Measurements from ENCODE around the gene REL. TPM values are rescaled to one million over a fixed set of nuclear protein-coding genes. Genes with fewer than 3 reads are reported as not detected.

Gene REL
- total and polyA plus RNA-seq, 9 of the 15 experiments (the other 6 are each of a cell fraction or from before 2014, with no cell fraction given): 0.63 to 8.6 (median 6.3) TPM

DNA sequence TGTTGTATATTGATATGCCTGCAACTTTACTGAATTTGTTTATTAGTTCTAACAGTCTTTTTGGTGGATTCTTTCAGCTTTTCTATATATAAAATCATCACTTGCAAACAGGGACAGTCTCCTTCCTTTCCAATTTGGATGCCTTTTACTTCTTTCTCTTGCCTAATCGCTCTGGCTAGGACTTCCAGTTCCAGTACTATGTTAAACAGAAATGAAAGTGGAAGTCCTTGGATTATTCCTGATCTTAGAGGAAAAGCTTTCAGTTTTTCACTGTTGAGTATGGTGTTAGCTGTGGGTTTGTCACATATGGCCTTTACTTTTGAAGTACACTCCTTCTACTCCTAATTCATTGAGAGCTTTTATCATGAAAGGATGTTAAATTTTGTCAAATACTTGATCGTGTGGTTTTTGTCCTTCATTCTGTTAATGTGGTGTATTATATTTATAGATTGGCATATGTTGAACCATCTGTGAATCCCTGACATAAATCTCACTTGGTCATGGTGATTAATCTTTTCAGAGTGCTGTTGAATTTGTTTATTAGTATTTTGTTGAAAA, 52.9 kb downstream of the REL start:
- intact Hi-C loops (cut with micrococcal nuclease) (no loop called here), in situ Hi-C loops (cut with MboI) (no loop called here)
- Histone ChIP-seq H3K9me1 (ENCODE audit: control insufficient read depth, insufficient read depth, low read length) (no peaks in the 10 kb centered on the region), H3K27ac (ENCODE audit: extremely low read depth, low read depth, low read length) (no peak overlapping the region), H3K36me3 (ENCODE audit: control insufficient read depth, insufficient read depth, low read length) (no peaks in the 10 kb centered on the region; the same call in 2 of the 3 replicates), H4K20me1 (replicated peaks; ENCODE audit: control insufficient read depth, insufficient read depth, low read length) (no peaks in the 10 kb centered on the region), H3K9ac (ENCODE audit: insufficient read depth in 1 of 2, low read depth in 2 of 2, low read length in 2 of 2) (no peak overlapping the region), H2AFZ (ENCODE audit: low read depth, low read length) (no peak overlapping the region), H3K4me2 (ENCODE audit: insufficient read depth, low read length) (no peak overlapping the region), H3K9me3 (replicated peaks; ENCODE audit: control insufficient read depth, insufficient read depth, low read depth, low read length) (no peaks in the 10 kb centered on the region), H3K79me2 (ENCODE audit: control insufficient read depth, insufficient read depth, low read length) (no peaks in the 10 kb centered on the region), H3K4me3 (no peak overlapping the region), H3K4me1 (replicated peaks in 1 of 2; ENCODE audit: control insufficient read depth in 2 of 2, insufficient read depth in 2 of 2, low read length in 2 of 2) (no peaks in the 10 kb centered on the region), H3K27me3 (ENCODE audit: control insufficient read depth in 2 of 2, insufficient read depth in 2 of 2, low read length in 2 of 2) (no peaks in the 10 kb centered on the region)
- CTCF ChIA-PET (ENCODE audit: low intra/inter-chr PET ratio): no interaction called here
- POLR2A ChIA-PET: no interaction called here
- FAIRE-seq (no peak), DNase-seq (ENCODE audit: extremely low read depth in 1 of 4, low spot score in 3 of 4) (no peak), ATAC-seq (no peak)
- WGBS (ENCODE audit: insufficient coverage, low coverage, missing lambda C conversion rate): 62% methylated on average over 2 of the region's 2 CpGs
- BruUV-seq (replicated peaks): no TSS peak
- no peak for TF ChIP-seq CBFA2T2 (conservative IDR thresholded peaks at IDR 0.05)
- TF ChIP-seq, protein P1, sequence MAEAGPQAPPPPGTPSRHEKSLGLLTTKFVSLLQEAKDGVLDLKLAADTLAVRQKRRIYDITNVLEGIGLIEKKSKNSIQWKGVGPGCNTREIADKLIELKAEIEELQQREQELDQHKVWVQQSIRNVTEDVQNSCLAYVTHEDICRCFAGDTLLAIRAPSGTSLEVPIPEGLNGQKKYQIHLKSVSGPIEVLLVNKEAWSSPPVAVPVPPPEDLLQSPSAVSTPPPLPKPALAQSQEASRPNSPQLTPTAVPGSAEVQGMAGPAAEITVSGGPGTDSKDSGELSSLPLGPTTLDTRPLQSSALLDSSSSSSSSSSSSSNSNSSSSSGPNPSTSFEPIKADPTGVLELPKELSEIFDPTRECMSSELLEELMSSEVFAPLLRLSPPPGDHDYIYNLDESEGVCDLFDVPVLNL (CRISPR knock-in tag; IDR thresholded peaks at IDR 0.05; ENCODE audit: low read depth): no peak
- no peak for TF ChIP-seq ZBTB2 (IDR thresholded peaks at IDR 0.05)
- no peak for TF ChIP-seq CEBPB (tag; IDR thresholded peaks at IDR 0.05)
- TF ChIP-seq, protein P2, sequence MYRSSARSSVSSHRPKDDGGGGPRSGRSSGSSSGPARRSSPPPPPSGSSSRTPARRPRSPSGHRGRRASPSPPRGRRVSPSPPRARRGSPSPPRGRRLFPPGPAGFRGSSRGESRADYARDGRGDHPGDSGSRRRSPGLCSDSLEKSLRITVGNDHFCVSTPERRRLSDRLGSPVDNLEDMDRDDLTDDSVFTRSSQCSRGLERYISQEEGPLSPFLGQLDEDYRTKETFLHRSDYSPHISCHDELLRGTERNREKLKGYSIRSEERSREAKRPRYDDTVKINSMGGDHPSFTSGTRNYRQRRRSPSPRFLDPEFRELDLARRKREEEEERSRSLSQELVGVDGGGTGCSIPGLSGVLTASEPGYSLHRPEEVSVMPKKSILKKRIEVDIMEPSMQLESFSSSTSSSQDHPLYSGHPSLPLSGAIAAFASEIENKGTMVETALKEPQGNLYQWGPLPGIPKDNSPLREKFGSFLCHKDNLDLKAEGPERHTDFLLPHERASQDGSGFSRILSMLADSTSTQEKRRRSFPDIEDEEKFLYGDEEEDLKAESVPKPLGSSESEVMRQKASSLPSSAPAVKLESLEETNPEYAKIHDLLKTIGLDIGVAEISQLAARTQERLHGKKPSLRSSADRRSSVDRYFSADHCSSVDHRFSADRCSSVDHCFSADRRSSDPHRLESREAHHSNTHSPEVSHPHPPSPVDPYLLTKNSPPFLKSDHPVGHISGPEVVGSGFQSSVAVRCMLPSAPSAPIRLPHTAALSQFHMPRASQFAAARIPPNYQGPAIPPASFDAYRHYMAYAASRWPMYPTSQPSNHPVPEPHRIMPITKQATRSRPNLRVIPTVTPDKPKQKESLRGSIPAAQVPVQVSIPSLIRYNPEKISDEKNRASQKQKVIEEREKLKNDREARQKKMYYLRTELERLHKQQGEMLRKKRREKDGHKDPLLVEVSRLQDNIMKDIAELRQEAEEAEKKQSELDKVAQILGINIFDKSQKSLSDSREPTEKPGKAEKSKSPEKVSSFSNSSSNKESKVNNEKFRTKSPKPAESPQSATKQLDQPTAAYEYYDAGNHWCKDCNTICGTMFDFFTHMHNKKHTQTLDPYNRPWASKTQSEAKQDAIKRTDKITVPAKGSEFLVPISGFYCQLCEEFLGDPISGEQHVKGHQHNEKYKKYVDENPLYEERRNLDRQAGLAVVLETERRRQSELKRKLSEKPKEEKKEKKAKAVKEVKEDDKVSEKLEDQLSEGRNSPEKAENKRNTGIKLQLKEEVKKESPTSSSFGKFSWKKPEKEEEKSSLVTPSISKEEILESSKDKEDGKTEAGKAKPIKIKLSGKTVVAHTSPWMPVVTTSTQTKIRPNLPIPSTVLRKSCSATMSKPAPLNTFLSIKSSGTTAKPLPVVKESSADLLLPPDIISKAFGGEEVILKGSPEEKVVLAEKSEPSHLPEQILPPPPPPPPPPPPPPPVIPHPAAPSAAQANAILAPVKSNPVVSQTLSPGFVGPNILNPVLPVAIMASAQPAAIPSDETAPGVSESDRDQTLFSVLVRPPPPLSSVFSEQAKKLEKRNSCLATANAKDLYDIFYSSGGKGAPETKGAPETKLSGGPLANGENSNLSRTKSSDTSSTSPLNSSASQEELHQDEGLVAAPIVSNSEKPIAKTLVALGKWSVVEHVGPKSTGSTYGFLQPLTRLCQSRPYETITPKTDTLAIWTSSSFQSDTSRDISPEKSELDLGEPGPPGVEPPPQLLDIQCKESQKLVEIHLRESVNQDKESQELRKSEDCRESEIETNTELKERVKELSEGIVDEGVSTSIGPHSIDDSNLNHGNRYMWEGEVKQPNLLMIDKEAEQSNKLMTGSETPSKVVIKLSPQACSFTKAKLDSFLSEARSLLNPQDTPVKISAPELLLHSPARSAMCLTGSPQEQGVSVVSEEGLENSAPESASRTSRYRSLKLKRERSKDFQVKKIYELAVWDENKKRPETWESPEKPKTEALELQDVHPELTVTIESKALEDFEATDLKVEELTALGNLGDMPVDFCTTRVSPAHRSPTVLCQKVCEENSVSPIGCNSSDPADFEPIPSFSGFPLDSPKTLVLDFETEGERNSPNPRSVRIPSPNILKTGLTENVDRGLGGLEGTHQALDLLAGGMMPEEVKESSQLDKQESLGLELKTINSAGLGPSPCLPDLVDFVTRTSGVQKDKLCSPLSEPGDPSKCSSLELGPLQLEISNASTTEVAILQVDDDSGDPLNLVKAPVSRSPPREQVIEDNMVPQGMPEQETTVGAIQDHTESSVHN (IDR thresholded peaks at IDR 0.05; ENCODE audit: borderline replicate concordance in 1 of 2, low read depth in 1 of 2): no peak
